Mucosa of stomach (tissue), 1 donor: ENCODE measurements around the gene GJC1.
A peak's percentile ranks its signal among the peaks of the same experiment; 100 is the strongest.

Experiments
- H3K27me3 ChIP-seq: one replicate; pipeline ENCODE4 v1.7.0; 2013; ENCODE audit warnings: mild to moderate bottlenecking, low read length; ENCODE audit not compliant: control insufficient read depth, insufficient read depth
- H3K36me3 ChIP-seq: one replicate; pipeline ENCODE4 v1.7.0; 2013; ENCODE audit warnings: low read length; ENCODE audit not compliant: control insufficient read depth, insufficient read depth
- H3K4me1 ChIP-seq: one replicate; pipeline ENCODE4 v1.7.0; 2013; ENCODE audit warnings: mild to moderate bottlenecking, low read length; ENCODE audit not compliant: control insufficient read depth, insufficient read depth
- H3K4me3 ChIP-seq: one replicate; pipeline ENCODE4 v1.7.0; 2013; ENCODE audit warnings: low read length
- H3K9ac ChIP-seq: one replicate; pipeline ENCODE4 v1.7.0; 2013; ENCODE audit warnings: mild to moderate bottlenecking, low read length, moderate library complexity
- H3K9me3 ChIP-seq: one replicate; pipeline ENCODE4 v1.7.0; 2013; ENCODE audit warnings: mild to moderate bottlenecking, low read length, moderate library complexity; ENCODE audit not compliant: control insufficient read depth
- donor health status: Pancreatic carcinoma.

Gene GJC1

DNA sequence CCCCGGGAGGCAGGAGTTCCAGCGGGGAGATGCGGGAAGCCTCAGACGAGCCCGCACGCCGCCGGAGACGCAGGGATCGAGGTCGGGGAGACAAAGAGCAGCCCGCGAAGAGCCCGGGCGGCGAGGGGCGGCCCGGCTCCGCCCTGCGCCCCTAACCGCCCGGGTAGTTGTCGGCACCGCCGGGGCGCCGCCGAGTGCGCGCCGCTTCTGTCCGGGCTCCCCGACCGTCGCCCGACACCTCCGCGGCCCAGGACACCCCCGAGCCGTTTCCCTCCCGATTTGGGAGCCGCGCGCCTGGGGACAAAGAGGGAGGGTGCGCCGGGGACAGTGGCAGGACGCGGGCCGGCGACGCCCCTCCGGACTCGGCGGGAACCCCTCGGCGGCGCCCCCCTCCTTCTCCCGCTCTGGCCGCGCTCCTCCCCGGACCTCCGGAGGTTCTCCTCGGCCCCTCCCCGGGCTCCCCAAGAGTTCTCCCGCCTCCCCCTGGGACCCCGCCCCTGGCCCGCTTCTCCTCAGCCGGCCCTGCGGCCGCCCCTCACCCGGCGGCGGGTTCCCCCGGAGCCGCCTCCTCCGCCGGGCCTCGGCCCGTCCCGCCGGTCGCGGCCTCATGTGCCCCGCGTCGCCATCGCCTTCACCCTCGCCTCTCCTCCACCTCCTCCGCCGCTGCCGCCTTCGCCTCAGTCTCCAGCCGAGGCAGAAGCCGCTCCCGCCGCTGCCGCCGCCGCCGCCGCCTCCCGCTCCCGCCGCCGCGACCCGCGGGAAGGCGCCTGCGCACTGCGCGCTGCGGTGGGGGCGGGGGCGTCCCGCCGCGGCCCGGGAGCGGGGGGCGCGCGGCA lies at the start of gene GJC1:
Gene GJC1, minus strand, starts transcription at position 765 of the 836 bp plus-strand sequence. CDS start 24,470 bp downstream, outside the sequence.
- peaks cover 4% of the 10 kb centered on the region for H3K4me1 ChIP-seq
- peak within 1 kb of the TSS; percentile 44 for H3K9ac ChIP-seq
- no peaks in the 10 kb centered on the region for H3K9me3 ChIP-seq
- H3K36me3 ChIP-seq = no peaks in the 10 kb centered on the region
- H3K4me3 ChIP-seq = no peak within 1 kb of the TSS
- H3K27me3 ChIP-seq = peaks cover 66% of the 10 kb centered on the region

- no peak overlapping the region for H3K9ac ChIP-seq
- H3K36me3 ChIP-seq = peaks cover 13% of the 10 kb centered on the region
- no peaks in the 10 kb centered on the region for H3K27me3 ChIP-seq
- no peak overlapping the region for H3K4me3 ChIP-seq
- H3K4me1 ChIP-seq = peaks cover 5% of the 10 kb centered on the region
- no peaks in the 10 kb centered on the region for H3K9me3 ChIP-seq
These were observed 49.3 kb upstream of the GJC1 start for GRCh38 chr17:44879376-44879775.

DNA sequence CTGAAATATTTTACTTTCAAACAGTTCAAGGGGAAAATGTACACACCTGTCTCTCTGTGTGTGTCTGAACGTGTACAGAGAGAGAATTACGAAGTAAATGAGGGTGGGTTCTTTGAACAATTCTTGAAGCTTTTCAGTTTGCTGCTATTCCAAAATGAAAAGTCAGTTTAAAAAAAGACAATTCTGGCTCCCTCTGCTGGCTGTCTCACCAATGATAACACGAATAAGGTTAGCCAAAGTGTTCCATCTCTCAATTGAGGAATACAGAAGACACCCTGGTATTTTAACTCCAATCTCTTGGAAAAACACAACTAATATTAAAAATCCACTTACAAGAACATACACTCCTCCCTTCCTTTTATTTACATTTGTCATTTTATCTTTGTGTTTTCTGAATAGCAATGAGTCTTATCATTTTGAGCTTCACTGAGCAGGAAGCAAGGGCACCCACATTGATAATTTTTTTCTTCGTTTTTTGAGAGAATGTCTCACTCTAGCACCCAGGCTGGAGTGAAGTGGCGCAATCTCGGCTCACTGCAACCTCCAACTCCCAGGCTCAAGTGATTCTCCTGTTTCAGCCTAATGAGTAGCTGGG lies 48.6 kb upstream of the GJC1 start:
- H3K27me3 ChIP-seq = no peaks in the 10 kb centered on the region
- no peak overlapping the region for H3K9ac ChIP-seq
- no peak overlapping the region for H3K4me3 ChIP-seq
- no peaks in the 10 kb centered on the region for H3K9me3 ChIP-seq
- peaks cover 17% of the 10 kb centered on the region for H3K36me3 ChIP-seq
- H3K4me1 ChIP-seq = peaks cover 5% of the 10 kb centered on the region

- Histone ChIP-seq H3K9me3 (no peaks in the 10 kb centered on the region), H3K27me3 (no peaks in the 10 kb centered on the region), H3K36me3 (peaks cover 14% of the 10 kb centered on the region), H3K4me1 (peaks cover 5% of the 10 kb centered on the region), H3K4me3 (no peak overlapping the region), H3K9ac (no peak overlapping the region)
These were observed 47.0 kb upstream of the GJC1 start for GRCh38 chr17:44877121-44877520.

GRCh38 chr17:44875761-44876160 lies 45.7 kb upstream of the GJC1 start:
- H3K27me3 ChIP-seq = no peaks in the 10 kb centered on the region
- no peak overlapping the region for H3K9ac ChIP-seq
- no peak overlapping the region for H3K4me3 ChIP-seq
- peaks cover 14% of the 10 kb centered on the region for H3K36me3 ChIP-seq
- peaks cover 5% of the 10 kb centered on the region for H3K4me1 ChIP-seq
- no peaks in the 10 kb centered on the region for H3K9me3 ChIP-seq

DNA sequence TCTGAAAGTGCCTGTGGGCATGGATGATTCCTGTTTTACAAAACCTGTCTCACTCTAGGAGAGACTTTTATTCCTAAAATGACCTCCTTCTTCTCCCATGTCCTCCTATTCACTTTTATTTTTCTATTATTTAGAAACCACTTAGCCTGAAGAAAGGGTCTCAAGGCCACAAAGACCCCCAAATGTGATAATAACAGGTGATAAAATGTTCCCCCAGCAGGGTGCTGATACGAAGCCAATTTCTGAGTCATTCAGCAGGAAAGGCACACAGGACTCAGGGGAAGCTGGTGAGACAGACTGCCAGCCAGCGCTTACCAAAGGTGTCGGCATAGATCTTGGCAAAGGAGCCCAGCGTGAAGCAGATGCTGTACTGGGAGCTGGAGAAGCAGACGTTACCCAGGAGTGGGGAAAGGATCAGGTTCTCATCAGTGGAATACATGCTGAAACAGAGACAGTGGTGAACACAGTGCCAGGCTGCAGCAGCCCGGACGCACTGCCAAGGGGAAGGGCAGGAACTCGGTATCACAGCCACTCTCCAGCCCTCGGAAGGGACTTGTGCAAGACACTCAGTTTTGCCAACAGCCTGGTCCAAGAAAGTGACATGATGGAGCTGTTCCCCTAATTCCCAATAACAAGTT lies 42.2 kb upstream of the GJC1 start:
- H3K36me3 ChIP-seq = peaks cover 12% of the 10 kb centered on the region

GRCh38 chr17:44871556-44871955 lies 41.5 kb upstream of the GJC1 start:
- peaks cover 12% of the 10 kb centered on the region for H3K36me3 ChIP-seq
- no peaks in the 10 kb centered on the region for H3K9me3 ChIP-seq
- H3K4me3 ChIP-seq = no peak overlapping the region

More for the DNA sequence above, 42.2 kb upstream of the GJC1 start:
- H3K4me1 ChIP-seq = no peaks in the 10 kb centered on the region
- no peak overlapping the region for H3K9ac ChIP-seq
- no peaks in the 10 kb centered on the region for H3K9me3 ChIP-seq
- no peaks in the 10 kb centered on the region for H3K27me3 ChIP-seq
- H3K4me3 ChIP-seq = no peak overlapping the region

DNA sequence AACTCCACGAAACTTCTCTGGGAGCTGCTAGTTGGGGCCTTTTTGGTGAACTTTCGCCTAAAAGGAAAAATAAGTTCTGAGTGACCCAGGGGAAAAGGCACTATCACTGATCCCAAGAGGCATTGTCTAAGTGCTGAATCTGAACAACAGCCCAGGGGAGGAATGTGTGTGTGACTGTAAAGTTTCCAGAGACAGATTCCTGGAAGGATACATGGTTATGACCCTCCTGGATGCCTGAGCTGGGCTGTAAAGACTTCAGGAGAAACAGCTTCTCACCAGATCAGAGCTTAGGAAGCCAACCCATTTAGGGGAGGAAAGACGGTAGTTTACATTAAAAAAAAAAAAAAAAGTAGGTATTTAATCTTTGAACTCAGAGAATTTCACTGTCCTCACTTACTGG lies 37.8 kb upstream of the GJC1 start:
- Histone ChIP-seq H3K4me3 (no peak overlapping the region), H3K36me3 (peaks cover 20% of the 10 kb centered on the region), H3K4me1 (no peaks in the 10 kb centered on the region), H3K9ac (no peak overlapping the region), H3K27me3 (no peaks in the 10 kb centered on the region), H3K9me3 (no peaks in the 10 kb centered on the region)

More at GRCh38 chr17:44871556-44871955, 41.5 kb upstream of the GJC1 start:
- H3K27me3 ChIP-seq = no peaks in the 10 kb centered on the region
- no peak overlapping the region for H3K9ac ChIP-seq
- H3K4me1 ChIP-seq = no peaks in the 10 kb centered on the region

GRCh38 chr17:44865931-44866330 lies 35.8 kb upstream of the GJC1 start:
- peaks cover 20% of the 10 kb centered on the region for H3K36me3 ChIP-seq
- no peak overlapping the region for H3K4me3 ChIP-seq
- H3K9me3 ChIP-seq = no peaks in the 10 kb centered on the region
- no peak overlapping the region for H3K9ac ChIP-seq
- H3K4me1 ChIP-seq = no peaks in the 10 kb centered on the region
- H3K27me3 ChIP-seq = no peaks in the 10 kb centered on the region

DNA sequence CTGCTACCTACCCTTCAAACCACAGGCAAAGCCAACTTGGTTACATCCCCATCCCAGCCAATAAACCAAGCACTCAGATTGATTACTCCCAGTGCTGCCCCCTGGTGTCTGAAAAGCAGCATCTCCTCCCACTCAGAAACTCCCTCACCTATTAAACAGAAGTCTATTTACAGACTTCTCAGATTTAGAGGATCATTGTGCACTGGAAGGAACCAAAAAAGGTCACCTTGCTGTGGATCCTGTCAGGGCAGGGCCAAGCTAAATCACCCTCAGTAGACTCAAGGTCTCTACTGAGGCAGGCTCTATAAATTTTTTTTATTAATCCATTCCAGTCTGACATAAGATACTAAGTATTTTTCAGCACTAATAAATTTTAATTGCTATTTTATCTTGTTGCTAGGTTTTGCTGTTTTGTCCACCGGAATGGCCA lies 35.2 kb upstream of the GJC1 start:
- Histone ChIP-seq H3K4me1 (no peaks in the 10 kb centered on the region), H3K27me3 (no peaks in the 10 kb centered on the region), H3K9me3 (no peaks in the 10 kb centered on the region), H3K36me3 (peaks cover 20% of the 10 kb centered on the region), H3K4me3 (no peak overlapping the region), H3K9ac (no peak overlapping the region)

- no peak overlapping the region for H3K4me3 ChIP-seq
- H3K9ac ChIP-seq = no peak overlapping the region
- peaks cover 20% of the 10 kb centered on the region for H3K36me3 ChIP-seq
- H3K9me3 ChIP-seq = no peaks in the 10 kb centered on the region
- no peaks in the 10 kb centered on the region for H3K4me1 ChIP-seq
- no peaks in the 10 kb centered on the region for H3K27me3 ChIP-seq
These were observed 34.7 kb upstream of the GJC1 start for GRCh38 chr17:44864831-44865230.
